ENCODE measurements around the gene CTDP1. TPM values are rescaled to one million over a fixed set of nuclear protein-coding genes. Genes with fewer than 3 reads are reported as not detected.

The CTDP1 gene
- total and polyA plus RNA-seq, 4 donors = 2.7 to 13.9 (median 10.5) TPM

DNA sequence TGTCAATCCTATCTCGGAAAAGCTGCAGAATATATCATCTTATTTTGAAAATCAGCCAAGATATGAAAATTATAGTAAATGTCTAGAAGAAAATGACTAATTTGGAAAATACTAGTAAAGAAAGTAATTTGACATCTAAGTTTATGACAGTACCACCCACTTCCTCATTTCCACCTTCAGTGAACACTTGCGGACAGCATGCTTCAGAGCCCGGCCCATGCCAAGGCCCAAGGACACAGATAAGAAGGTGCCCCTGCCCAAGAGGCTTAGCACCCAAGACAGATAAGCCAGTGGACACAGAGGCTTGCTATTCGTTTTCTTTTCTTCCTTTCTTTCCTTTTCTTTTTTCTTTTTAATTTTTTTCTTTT lies 113.4 kb downstream of the CTDP1 start (continued):
- TF ChIP-seq, protein P1, sequence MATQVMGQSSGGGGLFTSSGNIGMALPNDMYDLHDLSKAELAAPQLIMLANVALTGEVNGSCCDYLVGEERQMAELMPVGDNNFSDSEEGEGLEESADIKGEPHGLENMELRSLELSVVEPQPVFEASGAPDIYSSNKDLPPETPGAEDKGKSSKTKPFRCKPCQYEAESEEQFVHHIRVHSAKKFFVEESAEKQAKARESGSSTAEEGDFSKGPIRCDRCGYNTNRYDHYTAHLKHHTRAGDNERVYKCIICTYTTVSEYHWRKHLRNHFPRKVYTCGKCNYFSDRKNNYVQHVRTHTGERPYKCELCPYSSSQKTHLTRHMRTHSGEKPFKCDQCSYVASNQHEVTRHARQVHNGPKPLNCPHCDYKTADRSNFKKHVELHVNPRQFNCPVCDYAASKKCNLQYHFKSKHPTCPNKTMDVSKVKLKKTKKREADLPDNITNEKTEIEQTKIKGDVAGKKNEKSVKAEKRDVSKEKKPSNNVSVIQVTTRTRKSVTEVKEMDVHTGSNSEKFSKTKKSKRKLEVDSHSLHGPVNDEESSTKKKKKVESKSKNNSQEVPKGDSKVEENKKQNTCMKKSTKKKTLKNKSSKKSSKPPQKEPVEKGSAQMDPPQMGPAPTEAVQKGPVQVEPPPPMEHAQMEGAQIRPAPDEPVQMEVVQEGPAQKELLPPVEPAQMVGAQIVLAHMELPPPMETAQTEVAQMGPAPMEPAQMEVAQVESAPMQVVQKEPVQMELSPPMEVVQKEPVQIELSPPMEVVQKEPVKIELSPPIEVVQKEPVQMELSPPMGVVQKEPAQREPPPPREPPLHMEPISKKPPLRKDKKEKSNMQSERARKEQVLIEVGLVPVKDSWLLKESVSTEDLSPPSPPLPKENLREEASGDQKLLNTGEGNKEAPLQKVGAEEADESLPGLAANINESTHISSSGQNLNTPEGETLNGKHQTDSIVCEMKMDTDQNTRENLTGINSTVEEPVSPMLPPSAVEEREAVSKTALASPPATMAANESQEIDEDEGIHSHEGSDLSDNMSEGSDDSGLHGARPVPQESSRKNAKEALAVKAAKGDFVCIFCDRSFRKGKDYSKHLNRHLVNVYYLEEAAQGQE (IDR thresholded peaks at IDR 0.05) = no peak
- TF ChIP-seq TAF1 (conservative IDR thresholded peaks at IDR 0.05) = no peak

DNA sequence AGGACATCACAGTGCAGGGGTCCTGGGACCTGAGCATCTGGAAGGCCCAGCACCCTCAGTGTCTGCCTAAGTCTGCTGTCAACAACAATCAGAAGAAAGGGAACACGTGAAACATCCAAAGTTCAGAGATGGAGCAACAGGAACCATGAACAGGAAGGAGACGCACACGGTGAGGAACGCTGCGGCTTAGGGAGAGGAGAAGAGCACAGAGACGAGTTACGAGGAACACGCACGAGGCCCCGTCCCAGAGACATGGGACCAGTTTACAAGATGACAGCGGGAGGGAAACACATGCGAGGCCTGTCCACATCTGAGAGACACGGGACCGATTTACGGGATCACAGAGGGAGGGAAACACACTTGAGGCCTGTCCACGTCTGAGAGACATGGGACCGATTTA lies 115.2 kb downstream of the CTDP1 start:
- Histone ChIP-seq H3K27ac (ENCODE audit: low read depth in 1 of 2, low read length in 2 of 2) (no peak overlapping the region), H3K9me3 (ENCODE audit: control insufficient read depth in 4 of 4, low read length in 3 of 4) (peaks cover 0 to 3% (median 0%) of the 10 kb centered on the region in 4 donors), H3K4me1 (ENCODE audit: control insufficient read depth in 4 of 4, insufficient read depth in 4 of 4, low read length in 3 of 4) (peaks cover 3 to 13% (median 7%) of the 10 kb centered on the region in 4 donors), H3K9ac (ENCODE audit: low read depth in 1 of 2, low read length in 2 of 2) (no peak overlapping the region), H3K36me3 (ENCODE audit: control insufficient read depth in 4 of 4, insufficient read depth in 3 of 4, low read depth in 1 of 4, low read length in 3 of 4) (no peaks in the 10 kb centered on the region), H3K4me3 (ENCODE audit: low read depth in 1 of 3, low read length in 3 of 3) (no peak overlapping the region), H3K27me3 (ENCODE audit: control insufficient read depth in 4 of 4, insufficient read depth in 4 of 4, low read length in 3 of 4) (peaks cover 0 to 15% (median 12%) of the 10 kb centered on the region in 4 donors)
- TF ChIP-seq, protein P1 (IDR thresholded peaks at IDR 0.05) = no peak
- TF ChIP-seq TAF1 (conservative IDR thresholded peaks at IDR 0.05) = no peak
- no peak for TF ChIP-seq YY1 (IDR thresholded peaks at IDR 0.05)
- TF ChIP-seq FOXA2 (IDR thresholded peaks at IDR 0.05) = no peak
- TF ChIP-seq, protein P2, sequence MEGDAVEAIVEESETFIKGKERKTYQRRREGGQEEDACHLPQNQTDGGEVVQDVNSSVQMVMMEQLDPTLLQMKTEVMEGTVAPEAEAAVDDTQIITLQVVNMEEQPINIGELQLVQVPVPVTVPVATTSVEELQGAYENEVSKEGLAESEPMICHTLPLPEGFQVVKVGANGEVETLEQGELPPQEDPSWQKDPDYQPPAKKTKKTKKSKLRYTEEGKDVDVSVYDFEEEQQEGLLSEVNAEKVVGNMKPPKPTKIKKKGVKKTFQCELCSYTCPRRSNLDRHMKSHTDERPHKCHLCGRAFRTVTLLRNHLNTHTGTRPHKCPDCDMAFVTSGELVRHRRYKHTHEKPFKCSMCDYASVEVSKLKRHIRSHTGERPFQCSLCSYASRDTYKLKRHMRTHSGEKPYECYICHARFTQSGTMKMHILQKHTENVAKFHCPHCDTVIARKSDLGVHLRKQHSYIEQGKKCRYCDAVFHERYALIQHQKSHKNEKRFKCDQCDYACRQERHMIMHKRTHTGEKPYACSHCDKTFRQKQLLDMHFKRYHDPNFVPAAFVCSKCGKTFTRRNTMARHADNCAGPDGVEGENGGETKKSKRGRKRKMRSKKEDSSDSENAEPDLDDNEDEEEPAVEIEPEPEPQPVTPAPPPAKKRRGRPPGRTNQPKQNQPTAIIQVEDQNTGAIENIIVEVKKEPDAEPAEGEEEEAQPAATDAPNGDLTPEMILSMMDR (IDR thresholded peaks at IDR 0.05; ENCODE audit: low read depth, low read length, missing input control) = no peak
- TF ChIP-seq NR2F2 (IDR thresholded peaks at IDR 0.05) = no peak
- TF ChIP-seq, protein P3, sequence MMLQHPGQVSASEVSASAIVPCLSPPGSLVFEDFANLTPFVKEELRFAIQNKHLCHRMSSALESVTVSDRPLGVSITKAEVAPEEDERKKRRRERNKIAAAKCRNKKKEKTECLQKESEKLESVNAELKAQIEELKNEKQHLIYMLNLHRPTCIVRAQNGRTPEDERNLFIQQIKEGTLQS (IDR thresholded peaks at IDR 0.05) = no peak
- TF ChIP-seq HNF4G (IDR thresholded peaks at IDR 0.05) = no peak
- no peak for TF ChIP-seq HNF4A (conservative IDR thresholded peaks at IDR 0.05)
- no peak for TF ChIP-seq SP1 (IDR thresholded peaks at IDR 0.05)
- no peak for TF ChIP-seq RAD21 (IDR thresholded peaks at IDR 0.05)
- no peak for TF ChIP-seq FOXA1 (IDR thresholded peaks at IDR 0.05)
- no peak for TF ChIP-seq RXRA (IDR thresholded peaks at IDR 0.05)
- TF ChIP-seq JUND (IDR thresholded peaks at IDR 0.05) = no peak
- TF ChIP-seq, protein P4, sequence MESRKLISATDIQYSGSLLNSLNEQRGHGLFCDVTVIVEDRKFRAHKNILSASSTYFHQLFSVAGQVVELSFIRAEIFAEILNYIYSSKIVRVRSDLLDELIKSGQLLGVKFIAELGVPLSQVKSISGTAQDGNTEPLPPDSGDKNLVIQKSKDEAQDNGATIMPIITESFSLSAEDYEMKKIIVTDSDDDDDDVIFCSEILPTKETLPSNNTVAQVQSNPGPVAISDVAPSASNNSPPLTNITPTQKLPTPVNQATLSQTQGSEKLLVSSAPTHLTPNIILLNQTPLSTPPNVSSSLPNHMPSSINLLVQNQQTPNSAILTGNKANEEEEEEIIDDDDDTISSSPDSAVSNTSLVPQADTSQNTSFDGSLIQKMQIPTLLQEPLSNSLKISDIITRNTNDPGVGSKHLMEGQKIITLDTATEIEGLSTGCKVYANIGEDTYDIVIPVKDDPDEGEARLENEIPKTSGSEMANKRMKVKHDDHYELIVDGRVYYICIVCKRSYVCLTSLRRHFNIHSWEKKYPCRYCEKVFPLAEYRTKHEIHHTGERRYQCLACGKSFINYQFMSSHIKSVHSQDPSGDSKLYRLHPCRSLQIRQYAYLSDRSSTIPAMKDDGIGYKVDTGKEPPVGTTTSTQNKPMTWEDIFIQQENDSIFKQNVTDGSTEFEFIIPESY (IDR thresholded peaks at IDR 0.05) = no peak
- TF ChIP-seq MAX (IDR thresholded peaks at IDR 0.05) = no peak
- TF ChIP-seq EGR1 (IDR thresholded peaks at IDR 0.05; ENCODE audit: low read depth in 2 of 2) = no peak
- WGBS = 92% methylated on average over 17 of the region's 17 CpGs
- no peak for DNase-seq (ENCODE audit: low spot score)

All from liver (tissue), 9 donors.